ENCODE data around the gene MYO3B.
"Not testable (repeated sequence)": the region's sequence is repeated elsewhere in the genome, so short reads cannot be mapped to it uniquely, and the experiment has no call there.

Gene MYO3B

DNA sequence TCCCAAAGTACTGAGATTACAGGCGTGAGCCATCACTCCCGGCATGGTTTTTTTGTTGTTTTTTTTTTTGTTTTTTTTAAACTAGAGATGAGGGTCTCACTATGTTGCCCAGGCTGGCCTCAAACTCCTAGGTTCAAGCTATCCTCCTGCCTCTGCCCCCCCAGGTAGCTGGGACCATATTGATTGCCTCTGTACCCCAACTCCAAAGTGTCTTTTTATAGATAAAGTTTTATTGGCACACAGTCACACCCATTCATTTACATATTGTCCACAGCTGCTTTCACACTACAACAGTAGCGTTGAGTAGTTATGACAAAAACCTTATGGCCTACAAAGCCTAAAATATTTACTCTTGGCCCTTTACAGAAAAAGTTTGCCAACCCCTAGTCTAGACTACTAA lies 492.0 kb downstream of the MYO3B start:
- no peak for DNase-seq

GRCh38 chr2:170670651-170671050 lies 492.7 kb downstream of the MYO3B start:
- DNase-seq = no peak

DNA sequence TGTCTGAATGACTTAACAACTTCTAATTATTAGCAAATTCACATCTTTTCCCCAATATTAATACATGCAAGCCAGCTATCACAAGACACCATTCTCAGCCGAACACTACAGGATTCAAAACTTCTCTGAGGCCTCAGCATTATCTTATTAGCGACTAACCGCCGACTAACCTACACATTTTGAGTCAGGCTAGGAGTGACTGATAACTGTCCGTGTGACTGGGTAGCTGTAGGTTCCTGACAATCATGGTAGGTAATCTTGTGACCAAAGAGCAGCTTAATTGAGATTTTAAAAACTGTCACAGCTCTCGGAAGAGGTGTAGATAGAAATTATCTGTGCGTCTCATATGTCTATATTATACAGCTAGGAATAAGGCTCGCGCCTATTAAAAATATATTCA lies 493.1 kb downstream of the MYO3B start:
- DNase-seq = no peak

- not testable (repeated sequence) for DNase-seq
Measured at GRCh38 chr2:170674282-170674681, 496.3 kb downstream of the MYO3B start.

GRCh38 chr2:170675701-170676100 lies 497.8 kb downstream of the MYO3B start:
- DNase-seq = no peak

GRCh38 chr2:170679607-170680079 lies 501.7 kb downstream of the MYO3B start:
- no peak for DNase-seq

- DNase-seq = no peak
Measured at GRCh38 chr2:170680172-170680941, 502.4 kb downstream of the MYO3B start.

- no peak for DNase-seq
Measured at GRCh38 chr2:170681311-170681710, 503.4 kb downstream of the MYO3B start.

DNA sequence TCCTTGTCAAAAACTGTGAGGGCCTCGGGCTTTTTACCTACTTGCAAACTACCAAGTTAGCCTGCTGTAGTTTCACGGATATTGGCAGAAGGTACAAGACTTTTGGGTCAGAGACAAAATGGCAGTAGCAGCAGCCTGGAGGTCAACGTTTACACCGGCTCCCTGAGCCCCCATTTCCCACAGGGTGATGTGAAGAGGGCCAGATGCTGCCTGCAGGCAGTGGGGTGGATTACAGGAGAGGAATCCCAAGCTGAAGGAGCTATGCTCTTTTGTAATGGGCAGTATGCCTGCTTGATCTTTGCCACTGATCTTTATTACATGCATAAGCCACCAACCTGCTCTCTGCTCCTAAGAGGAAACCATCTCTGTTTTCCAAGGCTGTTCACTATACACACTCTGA lies 507.6 kb downstream of the MYO3B start:
- no peak for DNase-seq

DNA sequence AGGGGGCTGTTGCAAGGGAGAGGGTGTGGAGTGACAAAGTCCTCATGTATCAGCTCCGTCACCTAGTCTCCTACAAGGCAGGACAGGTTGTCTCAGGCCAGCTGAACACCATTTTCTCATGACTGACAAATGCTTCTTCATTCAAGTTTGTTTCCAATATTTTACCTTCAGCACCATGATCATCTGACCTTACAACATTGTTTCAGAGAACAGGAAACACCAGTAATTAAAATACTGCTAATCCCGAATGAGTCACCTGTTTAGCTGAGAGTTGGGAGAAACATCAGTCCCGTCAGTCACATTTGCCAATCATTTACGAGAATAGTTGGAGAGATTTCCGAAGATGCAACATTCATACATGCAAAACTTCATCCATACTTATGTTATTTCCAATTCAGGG lies 511.5 kb downstream of the MYO3B start:
- no peak for DNase-seq

DNA sequence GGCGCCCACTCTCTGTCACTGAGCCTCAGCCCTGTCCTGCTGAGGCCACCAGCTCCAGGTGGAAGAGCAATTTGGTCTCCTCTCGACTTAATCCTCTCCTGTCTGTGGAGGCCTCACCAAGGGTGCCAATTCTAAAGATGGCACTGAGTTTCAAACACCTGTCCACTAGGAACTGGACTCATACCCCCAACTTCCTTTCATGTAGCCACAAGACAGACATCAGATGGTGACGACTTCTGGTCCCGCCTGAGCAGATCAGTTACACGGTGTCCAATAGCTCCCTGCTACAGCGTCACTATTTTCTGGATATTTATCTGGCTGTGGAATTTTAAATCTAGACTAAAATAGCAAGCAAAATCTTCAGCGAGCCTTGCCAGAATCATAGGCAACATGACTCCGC lies 512.7 kb downstream of the MYO3B start:
- DNase-seq = no peak

GRCh38 chr2:170694316-170694715 lies 516.4 kb downstream of the MYO3B start:
- DNase-seq = no peak

- no peak for DNase-seq
Measured at GRCh38 chr2:170695521-170696410, 517.8 kb downstream of the MYO3B start.

DNA sequence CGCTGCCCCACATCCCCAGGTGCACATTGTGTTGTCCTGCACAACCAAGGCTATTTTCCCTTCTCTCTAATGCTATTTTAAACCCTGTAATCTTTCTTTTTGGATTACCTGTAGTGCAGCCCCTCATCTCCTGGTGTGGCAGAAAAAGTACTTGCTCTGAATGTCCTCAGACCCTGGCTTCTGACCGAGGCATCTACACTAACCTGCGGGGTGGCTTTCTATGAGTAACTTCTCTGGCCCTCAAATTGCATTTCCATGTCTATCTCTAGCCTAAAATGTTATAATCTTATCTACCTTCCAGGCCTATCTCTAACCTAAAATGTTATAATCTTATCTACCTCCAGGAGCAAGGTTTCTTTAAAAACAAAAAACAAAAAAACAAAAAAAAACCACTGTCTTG lies 519.0 kb downstream of the MYO3B start:
- no peak for DNase-seq

DNA sequence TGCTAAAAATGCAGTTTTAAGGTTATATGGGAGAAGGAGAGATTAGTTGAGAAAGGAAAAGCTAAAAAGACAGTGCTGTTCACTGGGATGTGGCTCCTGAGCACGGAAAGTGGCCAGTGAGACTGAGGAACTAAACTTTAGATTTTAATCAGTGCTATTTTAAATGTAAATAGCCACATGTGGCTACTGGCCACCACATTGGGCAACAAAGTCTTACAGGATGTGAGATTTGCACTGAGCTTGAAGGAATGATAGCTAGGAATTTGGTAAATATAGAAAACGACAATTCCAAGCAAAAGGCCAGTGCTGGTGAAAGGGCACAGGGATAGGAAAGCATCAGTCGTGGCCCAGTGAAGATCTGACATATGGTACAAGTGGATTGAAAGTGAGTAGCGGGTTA lies 523.1 kb downstream of the MYO3B start:
- no peak for DNase-seq

- no peak for DNase-seq
Measured at GRCh38 chr2:170703776-170704476, 526.0 kb downstream of the MYO3B start.
